ENCODE measurements around the gene SMDT1.

Gene SMDT1, protein sequence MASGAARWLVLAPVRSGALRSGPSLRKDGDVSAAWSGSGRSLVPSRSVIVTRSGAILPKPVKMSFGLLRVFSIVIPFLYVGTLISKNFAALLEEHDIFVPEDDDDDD

DNA sequence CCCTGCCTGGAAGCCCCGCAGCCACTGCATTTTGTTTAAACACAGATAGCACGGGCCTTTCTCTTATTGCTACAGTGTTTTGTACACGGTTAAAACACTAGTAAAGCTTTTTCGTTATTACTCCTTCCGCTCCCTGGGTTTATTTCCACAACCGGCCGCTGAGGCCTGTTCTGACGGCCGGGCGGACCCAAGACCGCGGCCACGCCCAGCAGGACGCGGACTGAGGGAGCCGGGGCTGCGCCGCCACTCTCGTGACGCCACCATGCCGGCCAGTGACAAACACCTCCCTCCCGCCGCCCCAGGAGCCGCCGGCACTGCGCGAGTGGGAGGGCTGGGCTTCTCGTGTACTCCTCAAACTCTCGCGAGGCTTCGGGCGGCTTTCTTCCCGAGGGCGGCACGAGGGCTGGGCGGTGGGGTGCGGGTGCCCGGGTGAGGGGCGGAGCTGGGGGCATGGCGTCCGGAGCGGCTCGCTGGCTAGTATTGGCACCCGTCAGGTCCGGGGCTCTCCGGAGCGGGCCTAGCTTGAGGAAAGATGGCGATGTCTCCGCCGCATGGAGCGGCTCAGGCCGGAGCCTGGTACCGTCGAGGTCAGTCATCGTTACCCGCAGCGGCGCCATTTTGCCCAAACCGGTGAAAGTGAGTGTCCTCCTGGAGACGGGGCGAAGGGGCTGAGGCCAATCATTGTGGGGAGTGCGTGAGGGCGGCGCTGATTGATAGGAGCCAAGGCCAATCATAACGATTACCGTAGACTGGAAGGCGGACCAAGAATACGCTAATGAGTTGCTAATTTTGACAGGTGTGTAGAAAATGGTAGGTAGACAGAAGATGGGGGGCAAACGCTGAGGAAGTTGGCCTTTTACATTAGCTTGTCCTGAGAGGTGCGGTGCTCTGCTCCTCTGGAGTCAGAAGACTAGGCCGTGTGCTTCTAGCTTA lies at the start of gene SMDT1:
SMDT1 (plus strand) TSS at position 382 of the 933 bp plus-strand sequence; CDS start at position 451, 69 bp downstream.
- peak; percentile 89 for DNase-seq

DNA sequence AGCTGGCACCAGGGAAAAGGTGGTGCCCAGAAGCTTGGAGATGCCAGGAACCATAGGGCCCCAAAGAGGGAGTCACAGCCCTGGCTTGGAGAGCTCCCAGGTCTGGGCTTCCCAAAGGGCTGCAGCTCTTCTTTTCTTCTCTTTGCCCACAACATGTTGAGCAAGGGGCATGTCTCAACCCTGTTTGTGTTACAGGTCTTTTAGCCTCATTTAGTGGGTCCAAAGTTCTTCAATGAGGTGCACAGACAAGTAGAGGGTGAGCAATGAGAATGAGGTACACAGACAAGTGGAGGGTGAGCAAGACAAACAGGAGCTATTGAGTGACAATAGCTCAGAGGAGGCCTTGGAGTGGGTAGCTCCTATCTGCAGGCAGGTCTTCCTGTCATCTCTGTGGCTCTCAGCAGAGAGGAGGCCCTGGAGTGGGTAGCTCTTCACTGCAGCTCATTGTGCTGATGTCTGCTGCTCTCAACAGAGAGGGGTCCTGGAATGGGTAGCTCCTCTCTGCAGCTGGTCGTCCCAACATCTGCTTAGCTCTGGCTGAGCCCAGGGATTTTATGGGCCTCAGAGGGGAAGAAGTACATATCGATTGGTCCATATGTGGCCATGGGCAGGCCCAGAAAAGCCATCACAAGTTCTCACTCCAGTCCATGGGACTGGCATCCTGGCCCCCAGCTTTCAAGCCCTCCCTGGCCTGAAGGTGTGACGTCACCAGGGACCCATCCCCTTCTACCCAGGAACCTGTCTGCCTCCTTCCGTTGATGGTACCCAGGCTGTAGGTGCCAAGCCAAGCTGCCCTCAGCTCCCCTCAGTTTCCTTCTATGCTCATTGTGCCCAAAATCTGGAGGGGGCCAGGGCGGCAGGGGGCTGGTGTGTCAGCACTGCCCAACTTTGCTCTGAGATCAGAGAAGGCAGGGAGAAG lies 46.0 kb upstream of the SMDT1 start:
- DNase-seq, result no peak

DNA sequence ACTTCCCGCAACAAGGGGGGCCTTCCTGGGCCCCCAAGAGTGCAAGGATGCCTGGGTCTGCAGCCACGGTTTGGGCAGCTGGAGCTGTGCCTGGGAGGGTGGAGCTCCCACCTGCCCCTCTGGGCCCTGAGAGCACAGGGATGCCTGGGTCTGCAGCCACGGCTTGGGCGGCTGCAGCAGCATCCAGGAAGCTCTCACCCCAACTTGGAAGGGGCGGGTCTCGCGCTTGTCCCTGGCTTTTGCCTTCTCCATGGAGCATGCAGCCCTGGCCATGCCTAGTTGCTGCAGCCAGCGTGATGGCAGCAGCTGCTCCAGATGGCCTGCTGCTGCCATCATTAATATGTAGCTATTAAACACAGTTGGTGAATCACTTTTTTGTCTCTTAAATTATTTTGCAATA lies 44.2 kb upstream of the SMDT1 start:
- no peak for DNase-seq

DNA sequence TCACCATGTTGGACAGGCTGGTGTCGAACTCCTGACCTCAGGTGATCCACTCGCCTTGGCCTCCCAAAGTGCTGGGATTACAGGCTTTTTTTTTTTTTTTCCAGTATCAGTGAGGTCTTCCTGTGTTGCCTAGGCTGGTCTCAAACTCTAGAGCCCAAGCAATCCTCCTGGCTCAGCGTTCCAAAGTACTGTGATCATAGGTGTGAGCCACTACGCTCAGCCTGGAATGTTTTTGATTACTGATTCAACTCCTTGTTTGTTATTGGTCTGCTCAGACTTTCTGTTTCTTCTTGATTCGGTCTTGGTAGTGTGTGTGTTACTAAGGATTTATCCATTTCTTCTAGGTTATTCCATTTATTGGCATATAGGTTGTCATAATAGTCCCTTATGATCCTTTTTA lies 40.2 kb upstream of the SMDT1 start:
- no peak for DNase-seq

DNA sequence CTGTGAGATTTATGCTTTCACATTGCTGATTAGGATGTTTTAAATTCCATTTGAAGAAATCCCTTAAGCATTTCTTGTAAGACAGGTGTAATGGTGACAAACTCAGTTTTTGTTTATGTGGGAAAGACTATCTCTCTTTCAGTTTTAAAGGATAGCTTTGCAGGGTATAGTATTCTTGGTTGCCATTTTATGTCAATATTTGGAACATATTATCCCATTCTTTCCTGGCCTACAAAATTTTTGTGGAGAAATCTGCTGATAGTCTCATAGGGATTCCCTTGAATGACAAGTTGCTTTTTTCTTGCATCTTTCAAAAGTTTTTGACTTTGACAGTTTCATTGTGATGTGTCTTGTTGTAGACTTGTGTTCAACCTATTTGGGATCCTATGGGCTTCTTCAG lies 37.7 kb upstream of the SMDT1 start:
- DNase-seq, result no peak

DNA sequence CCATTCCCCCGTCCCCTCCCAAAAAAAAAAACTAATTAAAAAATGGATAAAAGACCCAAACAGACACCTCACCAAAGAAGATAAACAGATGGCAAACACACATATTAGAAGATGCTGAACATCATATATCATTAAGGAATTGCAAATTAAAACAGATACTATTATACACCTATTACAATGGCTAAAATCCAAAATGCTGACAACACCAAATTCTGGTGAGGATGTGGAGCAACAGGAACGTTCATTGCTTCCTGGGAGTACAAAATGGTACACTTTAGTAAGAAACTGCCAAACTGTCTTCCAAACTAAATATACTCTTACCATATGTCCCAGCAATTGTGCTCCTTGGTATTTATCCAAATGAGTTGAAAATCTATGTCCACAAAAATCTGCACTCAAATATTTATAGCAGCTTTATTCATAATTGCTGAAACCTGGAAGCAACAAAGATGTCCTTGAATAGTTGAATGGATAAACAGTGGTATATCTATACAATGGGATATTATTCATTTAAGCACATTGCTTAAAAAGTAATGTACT lies 28.8 kb upstream of the SMDT1 start:
- DNase-seq, result no peak

DNA sequence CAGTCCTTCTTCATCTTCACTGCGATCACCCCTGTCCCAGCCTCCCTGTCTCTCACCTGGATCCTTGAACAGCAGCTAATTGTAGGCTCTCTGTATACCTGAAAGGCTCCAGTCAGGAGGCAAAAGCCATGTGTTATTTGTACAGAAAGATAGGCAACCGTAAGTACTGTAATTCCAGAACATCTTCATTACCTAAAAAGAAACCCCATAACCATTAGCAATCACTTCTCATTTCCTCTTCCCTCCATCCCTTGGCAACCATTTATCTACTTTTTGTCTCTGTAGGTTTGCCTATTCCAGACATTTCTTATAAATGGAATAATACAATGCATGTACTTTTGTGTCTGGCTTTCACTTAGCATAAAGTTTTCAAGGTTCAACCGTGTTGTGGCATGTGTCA lies 26.7 kb upstream of the SMDT1 start:
- DNase-seq, result no peak

DNA sequence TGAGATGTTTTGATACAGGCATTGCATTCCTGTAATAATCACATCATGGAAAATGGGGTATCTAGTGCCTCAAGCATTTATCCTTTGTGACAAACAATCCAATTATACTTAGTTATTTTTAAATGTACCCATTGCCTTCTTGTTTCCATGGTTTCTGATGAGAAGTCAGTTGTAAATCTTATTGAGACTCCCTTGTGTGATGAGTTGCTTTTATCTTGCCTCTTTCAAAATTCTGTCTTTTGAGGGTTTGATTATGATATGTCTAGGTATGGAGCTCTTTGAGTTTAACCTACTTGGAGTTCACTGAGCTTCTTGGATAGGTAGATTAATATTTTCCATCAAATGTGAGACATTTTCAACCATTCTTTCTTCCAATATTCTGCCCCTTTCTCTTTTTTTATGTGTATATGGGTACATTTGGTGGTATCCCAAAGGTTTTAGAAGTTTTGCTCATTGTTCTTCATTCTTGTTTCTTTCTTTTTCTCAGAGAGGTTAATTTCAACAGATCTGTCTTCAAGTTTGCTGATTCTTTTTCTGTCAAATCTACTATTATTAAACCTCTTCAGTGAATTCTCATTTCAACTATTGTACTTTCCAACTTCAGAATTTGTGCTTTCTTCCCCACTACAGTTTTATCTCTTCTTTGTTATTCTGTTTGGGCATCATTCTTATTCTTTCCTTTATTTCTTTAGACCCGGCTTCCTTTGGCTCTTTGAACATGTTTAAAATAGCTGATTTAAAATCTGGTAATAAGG lies 22.6 kb upstream of the SMDT1 start:
- DNase-seq, result no peak

DNA sequence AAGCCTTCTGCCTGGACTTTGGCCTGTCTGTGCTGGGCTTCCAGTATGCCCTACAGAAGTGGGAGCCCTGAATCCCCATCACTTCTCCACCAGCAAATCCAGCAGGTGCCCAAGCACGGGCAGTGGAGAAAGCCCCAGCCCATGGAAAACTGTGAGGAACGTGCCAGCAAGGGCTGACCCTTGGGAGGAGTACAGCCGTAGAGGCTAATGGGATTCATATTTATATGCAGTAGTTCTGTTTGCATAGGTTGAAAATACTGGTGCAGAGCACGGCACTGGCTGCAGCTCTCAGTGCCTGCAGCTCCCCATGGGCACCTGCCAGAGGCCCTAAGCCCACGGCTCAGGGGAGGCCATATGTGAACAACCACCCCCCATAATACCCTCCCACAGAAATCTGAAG lies 19.0 kb upstream of the SMDT1 start:
- no peak for DNase-seq

DNA sequence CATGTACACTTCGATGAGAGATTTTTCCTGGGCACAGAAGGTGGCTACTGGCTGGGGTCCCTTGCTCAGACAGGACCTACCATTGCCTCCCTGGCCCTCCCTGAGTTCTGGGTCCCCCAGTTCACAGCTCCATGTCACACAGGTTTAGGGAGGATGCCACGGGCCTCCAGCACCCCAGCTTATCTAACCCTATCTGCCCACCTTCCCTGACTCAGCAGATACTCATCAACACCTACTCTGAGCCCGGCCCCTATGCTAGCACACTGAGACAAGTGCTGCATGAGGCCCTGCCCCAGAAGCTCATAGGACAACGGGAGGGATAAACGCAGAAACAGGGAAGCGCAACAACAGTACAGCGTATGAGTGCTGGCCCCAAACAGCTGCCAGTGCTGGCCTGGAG lies 18.5 kb upstream of the SMDT1 start:
- DNase-seq, result no peak

DNA sequence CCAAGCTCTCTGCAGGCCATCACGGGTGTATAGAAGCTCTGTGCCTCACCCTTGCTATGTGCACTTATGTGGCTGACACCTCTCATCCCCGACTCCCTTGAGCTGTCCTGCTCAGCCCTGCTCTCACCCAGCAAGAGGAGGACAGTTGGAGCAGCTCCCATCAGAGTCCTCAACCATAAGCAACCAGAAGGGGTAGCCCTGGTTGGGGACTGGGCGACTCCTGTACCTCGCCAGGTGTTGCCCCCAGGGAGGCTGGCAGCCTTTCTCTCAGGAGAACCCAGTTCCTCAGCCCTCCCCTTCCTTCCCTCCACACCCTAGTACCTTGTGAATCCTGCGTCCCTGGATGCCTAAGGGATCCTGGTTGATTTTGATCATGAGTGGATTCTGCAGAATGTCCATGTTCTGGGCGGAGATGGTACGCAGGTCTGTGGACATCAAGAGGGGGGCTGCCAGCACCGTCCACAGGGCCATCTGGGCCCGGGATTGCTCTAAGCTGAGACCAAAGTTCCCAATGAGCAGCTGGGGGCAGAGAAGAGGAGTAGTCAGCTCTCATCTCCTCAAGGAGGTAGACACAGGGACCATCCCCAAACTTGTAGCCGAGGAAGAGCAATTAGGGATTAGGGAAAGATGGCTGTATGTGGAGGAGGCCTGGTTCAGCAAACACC lies 16.9 kb upstream of the SMDT1 start:
- DNase-seq, result no peak

DNA sequence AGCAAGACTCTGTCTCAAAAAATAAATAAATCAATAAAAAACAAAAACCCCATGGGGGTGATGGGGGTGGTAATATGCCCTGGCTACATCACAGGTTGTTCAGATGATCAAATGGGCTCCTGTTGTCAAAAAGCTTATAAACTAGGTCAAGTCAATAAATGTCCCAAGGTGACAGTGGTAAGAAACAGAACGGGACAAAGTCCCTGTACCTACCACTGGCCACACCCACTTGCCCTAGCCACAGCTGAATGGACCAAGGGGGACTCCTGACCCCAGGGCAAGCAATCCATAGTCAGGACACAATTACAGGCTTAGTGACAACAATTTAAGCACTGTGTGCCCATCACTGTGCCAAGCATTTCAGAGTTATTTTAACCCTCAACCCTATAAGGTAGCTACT lies 14.9 kb upstream of the SMDT1 start:
- no peak for DNase-seq

DNA sequence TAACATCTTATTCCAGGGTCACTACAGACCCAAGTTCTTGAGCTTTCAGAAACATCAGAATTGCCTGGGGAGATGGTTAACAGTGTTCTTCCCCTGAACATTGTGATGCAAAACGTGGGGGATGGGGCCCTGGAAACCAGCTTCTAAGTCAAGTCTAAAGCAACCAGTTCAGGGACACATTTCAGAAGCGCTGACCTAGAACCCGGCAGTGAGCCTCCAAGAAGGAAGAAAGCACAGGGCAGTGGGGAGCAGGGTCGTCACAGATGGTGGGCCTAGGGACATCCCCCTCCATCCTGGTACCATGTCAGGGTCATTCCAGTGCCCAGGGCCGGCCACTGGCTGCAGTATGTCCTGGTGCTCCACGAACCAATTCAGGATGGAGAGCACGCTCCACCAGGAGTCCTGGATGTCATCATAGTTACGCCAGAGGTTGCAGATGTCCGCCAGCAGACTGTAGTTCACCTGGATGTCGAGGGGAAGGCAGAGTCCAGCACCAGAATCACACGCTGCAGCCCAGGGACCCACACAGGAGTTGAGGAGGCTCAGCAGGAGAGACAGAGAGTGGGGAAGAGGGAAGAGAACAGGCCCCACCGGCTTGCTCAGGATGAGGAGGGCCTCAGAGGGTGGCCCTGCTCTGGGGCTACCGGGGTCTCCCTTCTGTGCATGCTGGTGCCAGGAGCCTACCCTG lies 13.9 kb upstream of the SMDT1 start:
- no peak for DNase-seq

DNA sequence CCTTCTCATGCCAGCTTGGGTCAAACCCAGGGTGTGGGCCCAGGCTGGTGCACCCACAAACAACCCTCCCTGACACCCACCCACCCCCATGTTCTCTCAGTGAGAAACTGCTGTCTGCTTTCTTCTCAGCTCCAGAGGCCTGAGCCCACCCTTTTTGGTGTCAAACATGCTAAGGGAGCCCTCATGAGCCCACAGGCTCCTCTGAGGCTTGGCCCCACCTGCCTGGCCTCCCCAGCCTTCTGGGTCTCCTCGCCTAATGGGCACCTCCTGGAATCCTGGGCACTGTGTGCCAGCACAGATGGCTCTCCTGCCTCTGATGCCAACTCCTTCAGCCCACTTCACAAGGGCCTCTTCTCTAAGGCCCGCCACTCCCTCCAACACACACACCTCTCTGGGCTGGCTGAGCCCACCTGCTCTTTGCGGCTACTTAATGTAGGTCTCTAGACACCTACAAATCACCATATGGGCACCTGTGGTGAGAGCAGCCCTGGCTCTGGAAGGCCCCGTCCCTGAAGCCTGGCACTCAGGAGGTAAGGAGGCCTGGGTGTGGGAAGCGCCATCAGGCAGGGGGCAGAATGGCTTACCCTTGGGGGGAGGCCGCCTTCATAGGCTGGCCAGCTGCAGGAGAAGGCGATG lies 13.3 kb upstream of the SMDT1 start:
- DNase-seq, result no peak

DNA sequence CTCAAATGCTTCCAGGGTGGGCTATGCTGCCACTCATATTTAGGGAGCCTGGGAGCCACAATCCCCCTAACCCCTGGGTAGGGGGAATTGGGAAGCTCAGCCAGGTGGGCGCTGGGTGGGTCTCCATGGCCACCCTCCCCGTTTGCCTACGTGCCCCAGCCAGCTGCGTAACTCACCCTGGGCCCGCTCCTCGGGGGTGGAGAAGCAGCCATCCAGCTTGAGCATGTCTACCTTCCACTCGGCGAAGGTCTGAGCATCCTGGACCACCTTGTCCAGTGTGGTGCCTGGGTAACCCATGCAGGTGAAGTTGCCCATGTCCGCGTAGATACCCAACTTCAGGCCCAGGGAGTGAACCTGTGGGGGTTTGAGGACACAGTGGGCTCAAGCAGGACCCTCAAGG lies 12.6 kb upstream of the SMDT1 start:
- no peak for DNase-seq

DNA sequence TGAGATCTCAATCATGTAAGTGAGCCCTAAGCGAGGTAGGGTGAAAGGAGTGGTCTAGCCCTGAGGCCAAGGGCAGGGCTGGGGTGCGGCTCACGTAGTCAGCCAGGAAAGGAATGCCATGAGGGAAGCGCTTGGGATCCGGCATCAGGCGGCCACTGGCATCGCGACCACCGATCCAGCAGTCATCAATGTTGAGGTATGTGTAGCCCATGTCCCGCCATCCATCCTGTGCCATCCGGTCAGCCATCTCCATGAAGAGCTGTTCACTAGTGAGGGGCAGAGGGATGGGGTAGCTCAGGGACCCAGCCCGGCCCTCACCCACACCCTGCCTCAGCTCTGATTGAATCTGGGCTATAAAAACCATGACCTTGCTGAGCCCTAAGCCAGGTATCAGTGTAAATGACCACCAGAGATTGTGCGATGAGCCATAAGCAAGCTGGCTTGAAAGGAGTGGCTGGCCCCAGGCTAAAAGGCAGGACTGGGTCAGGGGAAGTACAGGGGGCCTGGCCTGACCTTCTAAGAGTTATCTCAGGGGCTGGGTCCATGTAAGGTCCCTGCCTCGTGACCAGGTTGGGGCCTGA lies 11.7 kb upstream of the SMDT1 start:
- no peak for DNase-seq

DNA sequence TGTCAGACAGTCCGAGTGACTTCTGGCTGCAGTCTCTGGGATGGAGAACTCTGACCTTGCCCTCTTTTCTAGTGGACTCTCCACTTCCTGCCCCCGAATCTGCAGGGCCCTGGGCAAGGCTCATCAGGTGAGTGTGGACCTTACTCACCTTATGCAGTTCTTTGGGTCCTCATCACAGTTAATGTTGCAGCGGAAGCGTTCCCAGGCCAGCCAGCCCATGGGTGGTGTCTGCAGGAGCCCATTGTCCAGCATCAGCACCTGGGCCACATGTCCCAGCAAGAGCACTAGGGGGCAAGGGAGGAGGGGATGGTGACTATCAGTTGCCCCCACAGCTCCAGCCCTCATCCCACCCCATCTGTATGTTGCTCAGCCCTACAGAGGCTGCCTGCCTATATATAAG lies 11.2 kb upstream of the SMDT1 start:
- no peak for DNase-seq

DNA sequence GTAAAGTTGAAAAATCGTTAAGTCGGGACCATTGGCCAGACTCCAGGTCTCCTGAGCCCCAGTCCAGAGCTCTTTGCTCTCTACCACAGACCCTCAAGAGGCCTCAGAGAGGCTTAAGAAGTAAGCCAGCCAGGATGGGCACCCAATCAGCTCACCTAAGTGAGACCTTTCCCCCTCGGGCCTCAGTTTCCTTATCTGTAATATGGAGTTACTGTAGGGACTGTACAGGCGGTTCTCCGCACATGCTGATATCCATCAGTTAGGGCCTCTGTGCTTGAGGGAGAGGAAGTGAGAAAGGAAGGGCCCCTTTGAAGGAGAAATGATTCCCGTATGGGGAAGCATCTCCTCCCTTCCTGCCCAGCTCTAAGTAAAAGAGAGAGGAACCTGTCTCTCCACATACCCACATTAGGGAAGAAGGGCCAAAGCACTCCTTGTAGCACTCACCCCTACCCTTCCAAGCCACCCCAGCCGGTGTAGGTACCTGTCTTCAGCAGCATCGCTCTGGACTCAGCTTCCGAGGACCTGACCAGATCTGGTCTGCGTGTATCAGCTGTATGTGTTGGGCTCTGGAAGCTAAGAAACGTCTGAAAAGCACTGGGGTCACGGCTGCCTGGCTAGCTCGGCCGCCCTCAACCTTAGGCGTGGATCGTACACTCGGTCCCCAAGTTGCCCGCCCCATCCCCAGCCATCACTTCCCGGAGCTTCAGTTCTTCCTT lies 9.5 kb upstream of the SMDT1 start:
- no peak for DNase-seq

DNA sequence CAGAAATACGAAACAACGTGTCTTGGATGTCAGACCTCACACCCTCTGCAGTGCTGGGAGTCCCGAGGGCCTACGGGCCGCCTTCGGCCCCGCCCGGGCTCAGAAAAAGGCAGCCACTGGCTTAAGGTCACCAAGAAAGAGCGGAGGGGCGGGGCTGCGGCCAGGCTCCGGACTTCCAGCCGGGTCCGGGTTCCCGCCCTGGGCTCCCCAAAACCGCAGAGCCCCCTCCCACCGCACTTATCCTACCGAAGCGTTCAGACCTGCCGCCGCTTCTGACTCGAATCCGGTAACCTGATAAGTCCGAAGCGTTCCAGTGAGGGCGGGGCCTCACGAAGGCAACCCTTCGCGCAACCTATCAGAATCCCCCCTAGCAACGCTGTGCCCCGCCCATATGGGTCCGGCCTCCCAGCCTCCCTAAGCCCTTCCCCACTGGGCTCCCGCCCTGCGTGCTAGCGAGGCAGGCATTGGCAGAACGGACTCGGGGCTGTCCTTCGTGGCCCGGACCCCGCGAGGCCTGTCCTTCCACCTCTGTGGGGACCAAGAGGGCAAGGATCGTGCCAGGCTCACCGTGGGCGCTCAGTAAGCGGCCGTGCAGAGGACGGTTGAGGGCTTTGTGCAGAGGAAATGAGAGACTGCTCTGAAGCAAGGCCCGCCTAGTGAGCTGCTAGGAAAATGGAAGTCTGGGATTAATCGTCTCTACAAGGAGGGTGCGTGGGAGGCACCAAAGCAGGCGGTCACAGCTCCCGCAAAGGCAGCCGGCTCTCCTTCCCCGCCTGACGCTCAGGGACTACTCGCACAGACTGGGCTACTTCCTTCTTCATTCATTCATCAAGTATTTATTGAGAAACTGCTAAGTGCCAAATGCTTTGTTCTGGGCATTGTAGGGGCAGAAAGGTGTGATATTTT lies 8.7 kb upstream of the SMDT1 start, which contains the start of gene NAGA:
NAGA (minus strand) TSS at position 296 of the 906 bp plus-strand sequence. CDS start 515 bp downstream, outside the sequence.
- peak; percentile 89 for DNase-seq
